Trophoblast cell (in vitro differentiated cells and primary cell): ENCODE measurements around the gene G0S2.

Source experiments
- DNase-seq, 2 donors: peaks; one replicate each; pipeline ENCODE4 v3.0.0-alpha.2; 2016
- H2AFZ ChIP-seq: 2 replicates; pipeline ENCODE4 v1.6.1; 2013; ENCODE audit warnings: low read length, moderate library complexity, mild to moderate bottlenecking; ENCODE audit not compliant: insufficient read depth, poor library complexity
- H2AK5ac ChIP-seq: 2 replicates; pipeline ENCODE4 v1.6.1; 2013; ENCODE audit warnings: mild to moderate bottlenecking, low read length
- H2BK120ac ChIP-seq: 2 replicates; pipeline ENCODE4 v1.6.1; 2013; ENCODE audit warnings: low read length, mild to moderate bottlenecking, moderate library complexity; ENCODE audit not compliant: insufficient read depth, poor library complexity
- H2BK12ac ChIP-seq: 2 replicates; pipeline ENCODE4 v1.6.1; 2013; ENCODE audit warnings: mild to moderate bottlenecking, low read length, moderate library complexity
- H2BK5ac ChIP-seq: 2 replicates; pipeline ENCODE4 v1.6.1; 2013; ENCODE audit warnings: low read length, low read depth, moderate library complexity, mild to moderate bottlenecking; ENCODE audit not compliant: poor library complexity
- H3K14ac ChIP-seq: 2 replicates; pipeline ENCODE4 v1.6.1; 2013; ENCODE audit warnings: mild to moderate bottlenecking, low read length
- H3K18ac ChIP-seq: 2 replicates; pipeline ENCODE4 v1.6.1; 2013; ENCODE audit warnings: mild to moderate bottlenecking, low read length
- H3K23ac ChIP-seq: 2 replicates; pipeline ENCODE4 v1.6.1; 2013; ENCODE audit warnings: low read length
- H3K27ac ChIP-seq: 2 replicates; pipeline ENCODE4 v1.5.1; 2013; ENCODE audit warnings: low read depth, mild to moderate bottlenecking, inconsistent platforms, low read length, moderate library complexity
- H3K27me3 ChIP-seq: 2 replicates; pipeline ENCODE4 v1.6.1; 2013; ENCODE audit warnings: inconsistent platforms, mild to moderate bottlenecking, low read length, moderate library complexity; ENCODE audit not compliant: insufficient read depth
- H3K36me3 ChIP-seq, 2 experiments: 1 replicate in 1 of 2; 2 replicates in 1 of 2; pipeline ENCODE4 v1.6.1; 2013; ENCODE audit warnings: low read length in 2 of 2, mild to moderate bottlenecking in 2 of 2, moderate library complexity in 1 of 2; ENCODE audit not compliant: insufficient read depth in 2 of 2, control insufficient read depth in 1 of 2
- H3K4ac ChIP-seq: 2 replicates; pipeline ENCODE4 v1.6.1; 2013; ENCODE audit warnings: low read depth, mild to moderate bottlenecking, low read length, moderate library complexity
- H3K4me1 ChIP-seq, 2 experiments: 1 replicate in 1 of 2; 2 replicates in 1 of 2; pipeline ENCODE4 v1.6.1; 2013; ENCODE audit warnings: low read length in 2 of 2, mild to moderate bottlenecking in 2 of 2, moderate library complexity in 1 of 2; ENCODE audit not compliant: insufficient read depth in 2 of 2, control insufficient read depth in 1 of 2
- H3K4me2 ChIP-seq: 2 replicates; pipeline ENCODE4 v1.6.1; 2013; ENCODE audit warnings: inconsistent platforms, mild to moderate bottlenecking, low read length, moderate library complexity
- H3K4me3 ChIP-seq: 2 replicates; pipeline ENCODE4 v1.5.1; 2013; ENCODE audit warnings: mild to moderate bottlenecking, low read depth, low read length, inconsistent platforms
- H3K79me1 ChIP-seq: one replicate; pipeline ENCODE4 v1.6.1; 2013; ENCODE audit warnings: low read length
- H3K79me2 ChIP-seq: 2 replicates; pipeline ENCODE4 v1.6.1; 2013; ENCODE audit warnings: low read length, mild to moderate bottlenecking; ENCODE audit not compliant: control insufficient read depth, insufficient read depth, poor library complexity
- H3K9ac ChIP-seq: 2 replicates; pipeline ENCODE4 v1.6.1; 2013; ENCODE audit warnings: mild to moderate bottlenecking, low read length
- H3K9me3 ChIP-seq: 2 replicates; pipeline ENCODE4 v1.6.1; 2013; ENCODE audit warnings: low read depth, mild to moderate bottlenecking, control low read depth, inconsistent platforms, low read length; ENCODE audit not compliant: insufficient read depth
- H4K12ac ChIP-seq: 2 replicates; pipeline ENCODE4 v1.6.1; 2013; ENCODE audit warnings: low read depth, mild to moderate bottlenecking, low read length, moderate library complexity
- H4K8ac ChIP-seq: 2 replicates; pipeline ENCODE4 v1.6.1; 2013; ENCODE audit warnings: low read depth, mild to moderate bottlenecking, low read length, moderate library complexity
- H4K91ac ChIP-seq: one replicate; pipeline ENCODE4 v1.6.1; 2013; ENCODE audit warnings: low read depth, mild to moderate bottlenecking, low read length, moderate library complexity
- WGBS: extraction: QIAGEN DNeasy Blood & Tissue Kit; methylation state at CpG from one replicate; pipeline ENCODE4 v1.1.7; 2013; ENCODE audit warnings: missing lambda C conversion rate; ENCODE audit not compliant: insufficient read length, insufficient coverage; ENCODE audit errors: extremely low coverage; 5-methylcytosine and 5-hydroxymethylcytosine counted together

Gene G0S2

DNA sequence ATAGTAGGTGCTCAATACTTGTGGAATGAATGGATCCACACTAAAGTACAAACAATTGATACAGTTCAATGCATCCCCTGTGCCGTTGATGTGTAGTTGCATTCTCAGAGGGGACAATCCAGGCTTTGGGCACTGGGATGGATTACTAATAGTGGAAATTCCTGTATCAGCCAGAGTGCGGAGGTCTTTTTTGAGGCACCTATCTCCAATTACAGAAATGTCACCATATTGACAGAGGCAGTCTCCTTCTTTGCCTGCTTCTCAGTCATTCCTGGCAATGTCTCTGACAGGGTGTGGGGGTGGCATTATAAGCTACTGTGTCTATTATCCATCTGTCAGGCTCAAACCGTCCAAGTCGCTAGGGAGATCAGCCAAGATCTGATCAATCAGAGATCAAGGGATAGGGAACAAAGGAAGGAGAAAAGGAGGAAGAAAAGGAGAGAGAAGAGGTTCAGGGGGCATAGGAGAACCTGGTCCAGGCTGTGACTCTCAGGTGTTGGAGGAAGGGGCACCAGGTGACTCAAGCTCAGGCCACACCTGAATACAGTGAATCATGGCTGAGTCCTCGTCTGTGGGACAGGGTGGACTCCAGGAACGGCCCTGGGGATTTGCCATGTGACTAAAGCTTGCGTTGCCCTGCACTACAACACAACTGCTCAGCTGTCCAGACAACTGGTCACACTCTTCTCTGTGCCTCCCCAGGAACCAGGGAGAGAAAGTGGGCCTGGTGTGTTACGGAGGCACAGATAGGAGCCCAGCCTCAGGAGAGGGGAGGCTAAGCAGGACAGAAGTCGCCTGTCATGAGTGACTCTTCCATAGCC is 19.6 kb upstream of the G0S2 start:
- Histone ChIP-seq H3K9ac (no peak overlapping the region), H3K79me2 (no peaks in the 10 kb centered on the region), H3K4me3 (no peak overlapping the region), H2AK5ac (no peak overlapping the region), H3K4me2 (no peak overlapping the region), H4K12ac (no peak overlapping the region), H3K9me3 (no peaks in the 10 kb centered on the region), H3K36me3 (no peaks in the 10 kb centered on the region), H3K27ac (no peak overlapping the region), H3K79me1 (peaks cover 6% of the 10 kb centered on the region), H4K8ac (no peak overlapping the region), H4K91ac (no peak overlapping the region), H3K4ac (no peak overlapping the region), H3K27me3 (no peaks in the 10 kb centered on the region), H2BK5ac (no peak overlapping the region), H2AFZ (no peak overlapping the region), H3K23ac (no peak overlapping the region), H3K4me1 (peaks cover 17 to 25% of the 10 kb centered on the region in 2 experiments), H3K14ac (peak overlapping the region; percentile 37), H3K18ac (no peak overlapping the region), H2BK12ac (peak overlapping the region; percentile 11), H2BK120ac (no peak overlapping the region)
- DNase-seq, result peak in 1 of 2 donors; percentile 57
- no CpG with 5 or more reads among the region's 9 CpGs for WGBS

DNA sequence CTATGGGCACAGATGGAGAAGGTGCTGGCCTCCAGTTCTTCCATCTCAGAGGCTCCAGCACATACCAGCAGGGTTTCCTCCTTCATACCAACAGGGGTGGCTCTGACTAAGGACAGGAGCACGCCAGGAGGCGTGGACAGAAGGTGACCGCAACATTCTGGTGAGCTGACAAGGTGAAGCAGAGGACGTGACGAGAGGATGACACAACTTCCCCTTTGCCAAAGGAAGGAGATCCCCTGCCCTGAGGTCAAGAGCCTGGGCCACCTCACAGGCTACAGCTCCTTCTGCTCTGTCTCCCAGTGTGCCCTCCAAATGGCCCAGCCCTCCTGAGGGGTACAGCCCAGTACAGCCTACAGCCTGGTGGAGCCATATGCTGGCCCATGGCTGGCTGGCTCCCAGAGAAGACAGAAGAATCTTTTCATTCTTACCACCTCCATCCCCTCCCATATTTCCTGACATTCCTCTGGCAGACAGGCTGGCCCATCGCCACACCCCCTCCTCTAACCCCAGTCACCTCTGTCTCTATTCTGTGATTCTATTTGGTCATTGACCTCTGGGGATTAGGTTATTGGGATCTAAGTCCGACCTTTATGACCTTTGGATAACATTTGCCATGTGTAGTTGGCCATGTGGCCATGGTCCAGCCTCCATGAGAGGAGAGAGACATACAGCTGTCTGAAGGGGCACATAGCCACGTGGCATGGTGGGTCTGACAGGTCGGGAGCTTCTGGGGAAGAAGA is 17.9 kb upstream of the G0S2 start:
- peak overlapping the region; percentile 17 for H2BK12ac ChIP-seq
- H3K9me3 ChIP-seq, result no peaks in the 10 kb centered on the region
- H3K4me3 ChIP-seq, result no peak overlapping the region
- no peaks in the 10 kb centered on the region for H3K36me3 ChIP-seq
- no peak overlapping the region for H3K9ac ChIP-seq
- H3K79me2 ChIP-seq, result no peaks in the 10 kb centered on the region
- H4K12ac ChIP-seq, result no peak overlapping the region
- no peak overlapping the region for H3K18ac ChIP-seq
- no peaks in the 10 kb centered on the region for H3K27me3 ChIP-seq
- WGBS, result no CpG with 5 or more reads among the region's 9 CpGs
- no peak overlapping the region for H3K4me2 ChIP-seq
- H2BK120ac ChIP-seq, result no peak overlapping the region
- H2AFZ ChIP-seq, result no peak overlapping the region
- no peak overlapping the region for H3K4ac ChIP-seq
- H4K8ac ChIP-seq, result no peak overlapping the region
- H3K14ac ChIP-seq, result no peak overlapping the region
- H2AK5ac ChIP-seq, result peak overlapping the region; percentile 59
- H3K23ac ChIP-seq, result no peak overlapping the region
- peaks cover 6% of the 10 kb centered on the region for H3K79me1 ChIP-seq
- H4K91ac ChIP-seq, result no peak overlapping the region
- no peak overlapping the region for H2BK5ac ChIP-seq
- peaks cover 10 to 16% of the 10 kb centered on the region in 2 experiments for H3K4me1 ChIP-seq
- DNase-seq, result peak; percentile 66 to 95
- no peak overlapping the region for H3K27ac ChIP-seq

DNA sequence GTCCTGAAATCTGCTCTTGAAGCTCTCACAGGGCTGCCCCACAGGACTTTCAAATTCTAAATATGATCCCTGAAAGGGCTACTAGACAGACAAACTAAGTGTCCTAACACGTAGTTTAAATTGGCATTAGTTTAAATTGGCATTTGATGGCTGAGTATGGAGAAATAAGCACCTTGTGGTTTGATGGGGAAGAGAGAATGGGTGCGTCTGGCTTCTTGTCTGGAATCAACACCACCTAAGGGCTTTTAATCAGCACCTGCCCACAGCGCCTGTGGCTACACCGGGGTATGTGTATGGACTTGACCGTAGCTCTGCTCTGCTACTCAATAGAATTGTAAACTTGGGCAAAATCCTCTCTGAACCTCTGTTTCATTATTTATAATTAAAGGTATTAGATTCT is 17.3 kb upstream of the G0S2 start:
- peaks cover 4 to 12% of the 10 kb centered on the region in 2 experiments for H3K4me1 ChIP-seq
- no peaks in the 10 kb centered on the region for H3K36me3 ChIP-seq
- H3K9me3 ChIP-seq, result no peaks in the 10 kb centered on the region
- no peak overlapping the region for H4K8ac ChIP-seq
- no peak overlapping the region for H3K23ac ChIP-seq
- no peak overlapping the region for H3K18ac ChIP-seq
- H2BK120ac ChIP-seq, result no peak overlapping the region
- H3K27me3 ChIP-seq, result no peaks in the 10 kb centered on the region
- no peak overlapping the region for H3K14ac ChIP-seq
- no peaks in the 10 kb centered on the region for H3K79me2 ChIP-seq
- H3K4ac ChIP-seq, result no peak overlapping the region
- H3K9ac ChIP-seq, result no peak overlapping the region
- H3K4me2 ChIP-seq, result no peak overlapping the region
- DNase-seq, result no peak
- no CpG with 5 or more reads among the region's 5 CpGs for WGBS
- peaks cover 6% of the 10 kb centered on the region for H3K79me1 ChIP-seq
- no peak overlapping the region for H4K91ac ChIP-seq
- no peak overlapping the region for H3K4me3 ChIP-seq
- H3K27ac ChIP-seq, result no peak overlapping the region
- H4K12ac ChIP-seq, result no peak overlapping the region
- no peak overlapping the region for H2AFZ ChIP-seq
- H2AK5ac ChIP-seq, result no peak overlapping the region
- H2BK12ac ChIP-seq, result no peak overlapping the region
- no peak overlapping the region for H2BK5ac ChIP-seq

DNA sequence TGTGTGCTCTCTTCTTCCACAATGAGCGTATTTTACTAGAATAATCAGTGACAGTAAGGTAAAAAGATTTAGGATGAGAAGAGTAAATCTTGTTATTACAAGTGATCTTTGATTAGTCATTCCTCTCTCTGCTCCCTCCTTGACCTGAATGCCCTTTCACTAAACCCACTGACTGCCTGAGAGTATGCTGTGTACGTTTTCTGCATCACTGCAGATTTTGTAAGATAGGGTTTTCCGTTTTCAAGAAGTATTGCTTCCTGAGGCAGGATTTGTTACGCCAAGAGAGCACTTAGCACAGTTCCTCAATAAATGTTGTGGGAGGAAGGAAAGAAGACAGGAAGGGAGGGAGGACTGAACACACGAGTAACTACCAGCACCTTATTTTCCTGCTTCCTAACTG is 15.3 kb upstream of the G0S2 start:
- no peaks in the 10 kb centered on the region for H3K36me3 ChIP-seq
- H2BK12ac ChIP-seq, result no peak overlapping the region
- no peaks in the 10 kb centered on the region for H3K27me3 ChIP-seq
- no peak overlapping the region for H4K91ac ChIP-seq
- no peak overlapping the region for H3K4me2 ChIP-seq
- WGBS, result no CpG with 5 or more reads among the region's 5 CpGs
- H3K18ac ChIP-seq, result no peak overlapping the region
- H3K79me1 ChIP-seq, result no peaks in the 10 kb centered on the region
- H3K23ac ChIP-seq, result no peak overlapping the region
- no peak overlapping the region for H2BK5ac ChIP-seq
- no peak overlapping the region for H2BK120ac ChIP-seq
- no peak overlapping the region for H3K4me3 ChIP-seq
- H3K4ac ChIP-seq, result no peak overlapping the region
- H3K9me3 ChIP-seq, result no peaks in the 10 kb centered on the region
- no peak overlapping the region for H2AK5ac ChIP-seq
- no peak overlapping the region for H3K27ac ChIP-seq
- no peak overlapping the region for H3K14ac ChIP-seq
- no peak overlapping the region for H3K9ac ChIP-seq
- no peak overlapping the region for H4K8ac ChIP-seq
- H4K12ac ChIP-seq, result no peak overlapping the region
- peaks cover 0 to 7% of the 10 kb centered on the region in 2 experiments for H3K4me1 ChIP-seq
- peak in 1 of 2 donors; percentile 39 for DNase-seq
- no peaks in the 10 kb centered on the region for H3K79me2 ChIP-seq
- H2AFZ ChIP-seq, result no peak overlapping the region
